ENCODE data around the gene ASH1L. TPM values are rescaled to one million over a fixed set of nuclear protein-coding genes. Genes with fewer than 3 reads are reported as not detected.

Gene ASH1L
- total RNA-seq, 2 donors from 2014 or later: 34.0 to 51.4 TPM

- intact Hi-C loops (cut with DNase I): loop anchor here (5.0 kb wide), 1 partner anchor 73 kb away; no protein-coding TSS in a partner anchor
- DNase-seq: peak; percentile 59 to 75 (median 70)
- peaks cover 36% of the 10 kb centered on the region for H3K4me1 ChIP-seq
- peak overlapping the region; percentile 73 to 76 for H3K4me3 ChIP-seq
- H3K27ac ChIP-seq: peak overlapping the region; percentile 93 to 97 (median 95)
- H3K27me3 ChIP-seq: no peaks in the 10 kb centered on the region
- no peaks in the 10 kb centered on the region for H3K9me3 ChIP-seq
- peak; percentile 3 for ATAC-seq
- 0 to 3% methylated on average over 30 to 52 of the region's 59 CpGs for WGBS, 2 donors
- TF ChIP-seq CTCF (IDR thresholded peaks at IDR 0.05) (peak in 6 of 7 experiments; percentile 20 to 54 (median 45)), POLR2A (IDR thresholded peaks at IDR 0.05) (no peak)
- H3K36me3 ChIP-seq (replicated peaks in 1 of 2; ENCODE audit: insufficient read depth in 1 of 2, low read depth in 2 of 2): peaks cover 0 to under 1% of the 10 kb centered on the region in 2 donors
Measured at GRCh38 chr1:155324717-155325602, 237.6 kb downstream of the ASH1L start.

GRCh38 chr1:155324037-155324716, 238.4 kb downstream of the ASH1L start:
- WGBS, 2 donors: 0 to 1% methylated on average over 12 to 43 of the region's 44 CpGs
- peaks cover 36% of the 10 kb centered on the region for H3K4me1 ChIP-seq
- intact Hi-C loops (cut with DNase I): loop anchor here (5.0 kb wide), 1 partner anchor 72 kb away; no protein-coding TSS in a partner anchor

GRCh38 chr1:155323729-155324036, 238.9 kb downstream of the ASH1L start:
- peak; percentile 94 to 96 (median 94) for DNase-seq
- Histone ChIP-seq H3K36me3 (replicated peaks in 1 of 2; ENCODE audit: insufficient read depth in 1 of 2, low read depth in 2 of 2) (no peaks in the 10 kb centered on the region), H3K4me1 (peaks cover 36% of the 10 kb centered on the region), H3K27ac (peak overlapping the region; percentile 93 to 97 (median 95)), H3K4me3 (peak overlapping the region; percentile 73 to 76), H3K9me3 (no peaks in the 10 kb centered on the region), H3K27me3 (no peaks in the 10 kb centered on the region)
- 0 to 1% methylated on average over 1 to 29 of the region's 29 CpGs for WGBS, 2 donors
- TF ChIP-seq POLR2A (IDR thresholded peaks at IDR 0.05) (peak in 1 of 3 donors; percentile 2), CTCF (IDR thresholded peaks at IDR 0.05) (no peak)
- intact Hi-C loops (cut with DNase I): loop anchor here (5.0 kb wide), 1 partner anchor 71 kb away; no protein-coding TSS in a partner anchor
- ATAC-seq: peak; percentile 75

More at GRCh38 chr1:155324037-155324716, 238.4 kb downstream of the ASH1L start:
- peak overlapping the region; percentile 73 to 76 for H3K4me3 ChIP-seq
- H3K36me3 ChIP-seq (replicated peaks in 1 of 2; ENCODE audit: insufficient read depth in 1 of 2, low read depth in 2 of 2): no peaks in the 10 kb centered on the region
- H3K27me3 ChIP-seq: no peaks in the 10 kb centered on the region
- peak overlapping the region; percentile 93 to 97 (median 95) for H3K27ac ChIP-seq
- no peaks in the 10 kb centered on the region for H3K9me3 ChIP-seq
- ATAC-seq (peak; percentile 87), DNase-seq (peak; percentile 94 to 97 (median 95))
- TF ChIP-seq CTCF (IDR thresholded peaks at IDR 0.05) (peak in 2 of 7 experiments; percentile 10 to 19), POLR2A (IDR thresholded peaks at IDR 0.05) (peak; percentile 68 to 88 (median 88))

GRCh38 chr1:155322953-155323728, 239.5 kb downstream of the ASH1L start:
- Histone ChIP-seq H3K4me1 (peaks cover 36% of the 10 kb centered on the region), H3K4me3 (peak overlapping the region; percentile 73 to 76), H3K27me3 (no peaks in the 10 kb centered on the region), H3K9me3 (no peaks in the 10 kb centered on the region), H3K27ac (peak overlapping the region; percentile 93 to 97 (median 95)), H3K36me3 (replicated peaks in 1 of 2; ENCODE audit: insufficient read depth in 1 of 2, low read depth in 2 of 2) (no peaks in the 10 kb centered on the region)
- peak; percentile 84 to 86 (median 86) for DNase-seq
- 0 to 1% methylated on average over 11 to 58 of the region's 58 CpGs for WGBS, 2 donors
- TF ChIP-seq POLR2A (IDR thresholded peaks at IDR 0.05) (no peak), CTCF (IDR thresholded peaks at IDR 0.05) (peak; percentile 92 to 98 (median 94))
- intact Hi-C loops (cut with DNase I): loop anchor here (5.0 kb wide), 1 partner anchor 71 kb away; no protein-coding TSS in a partner anchor
- ATAC-seq: peak; percentile 61

Data from body of pancreas (tissue), 4 donors.